ENCODE results near the gene RNU2-1. TPM values are rescaled to one million over a fixed set of nuclear protein-coding genes. Genes with fewer than 3 reads are reported as not detected.

The RNU2-1 gene
- total RNA-seq, 1 experiment from 2014 or later, result 6,186 TPM

DNA sequence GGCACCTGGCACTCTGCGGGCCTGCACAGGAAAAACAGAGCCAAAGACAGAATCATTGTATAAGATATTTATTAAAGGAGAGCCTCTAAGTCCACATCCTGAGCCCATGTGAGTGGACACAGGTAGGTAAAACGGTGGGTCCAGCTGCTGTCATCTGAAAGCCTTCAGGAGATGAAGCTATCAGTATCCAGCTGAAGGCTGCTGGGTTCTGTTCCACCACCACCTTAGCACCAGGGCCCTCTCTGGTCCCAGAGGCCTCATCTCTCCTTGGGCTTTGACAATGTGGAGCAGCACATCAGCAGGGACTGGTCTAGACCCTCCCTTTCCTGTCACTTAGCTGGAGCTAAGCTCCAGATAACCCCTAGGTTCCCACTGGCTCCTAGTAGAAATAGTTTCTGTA, 14.8 kb downstream of the RNU2-1 start:
- Histone ChIP-seq H3K56ac (ENCODE audit: insufficient read length, low read depth, low read length) (no peak overlapping the region), H3K23ac (ENCODE audit: insufficient read length, low read depth, low read length) (no peak overlapping the region), H3K9ac (ENCODE audit: extremely low read depth, insufficient read length, low read length) (no peak overlapping the region), H2BK15ac (ENCODE audit: low read depth, low read length) (no peak overlapping the region), H3K27ac (ENCODE audit: insufficient read length, low read depth, low read length) (no peak overlapping the region), H3K14ac (ENCODE audit: insufficient read depth, low read length) (no peak overlapping the region), H2AFZ (ENCODE audit: low read length) (no peak overlapping the region), H3K23me2 (ENCODE audit: insufficient read length, low read depth, low read length, poor library complexity, severe bottlenecking) (no peaks in the 10 kb centered on the region), H3T11ph (ENCODE audit: low read length) (no peak overlapping the region), H3K4me1 (ENCODE audit: insufficient read depth, low read length) (no peaks in the 10 kb centered on the region; the same call in 1 of the 2 replicates), H3K4me2 (ENCODE audit: insufficient read depth, insufficient read length, low read length) (no peak overlapping the region), H3K27me3 (ENCODE audit: insufficient read depth, low read length) (no peaks in the 10 kb centered on the region), H3K79me1 (ENCODE audit: insufficient read depth, low read depth, low read length, poor library complexity, severe bottlenecking) (no peaks in the 10 kb centered on the region), H2BK20ac (ENCODE audit: low read depth, low read length, poor library complexity, severe bottlenecking) (no peak overlapping the region), H3K9me3 (ENCODE audit: control insufficient read depth, low read depth, low read length) (no peaks in the 10 kb centered on the region), H2AK5ac (ENCODE audit: insufficient read length, low read length) (no peak overlapping the region), H3K79me2 (ENCODE audit: insufficient read depth, low read length) (no peaks in the 10 kb centered on the region), H3K18ac (ENCODE audit: insufficient read length, low read depth, low read length) (no peak overlapping the region), H4K5ac (ENCODE audit: insufficient read length, low read depth, low read length) (no peak overlapping the region), H4K91ac (ENCODE audit: insufficient read length, low read depth, low read length) (no peak overlapping the region), H3K4ac (ENCODE audit: low read depth, low read length) (no peak overlapping the region), H4K20me1 (ENCODE audit: control insufficient read depth, insufficient read depth, insufficient read length) (no peaks in the 10 kb centered on the region), H4K8ac (replicated peaks; ENCODE audit: insufficient read length, low read depth, low read length) (no peak overlapping the region), H2BK5ac (ENCODE audit: insufficient read length, low read length) (no peak overlapping the region), H2BK12ac (ENCODE audit: insufficient read length, low read depth, low read length) (no peak overlapping the region), H2BK120ac (ENCODE audit: low read depth, low read length, poor library complexity, severe bottlenecking) (no peak overlapping the region)
- peaks cover 1 to 12% (median 8%) of the 10 kb centered on the region in 3 experiments; a peak in 6 of 7 replicates for H3K36me3 Mint-ChIP-seq (ENCODE audit: insufficient read depth in 1 of 3, low read depth in 3 of 3)
- DNase-seq, result no peak
- peaks cover 0 to 2% of the 10 kb centered on the region in 2 experiments; a peak in 1 of 4 replicates for H3K4me1 Mint-ChIP-seq
- no peak overlapping the region; a peak in 1 of 7 replicates for H3K27ac Mint-ChIP-seq
- WGBS (ENCODE audit: extremely low coverage, insufficient read length, low lambda C conversion rate), result no CpG with 5 or more reads among the region's 2 CpGs
- no peaks in the 10 kb centered on the region for H3K27me3 Mint-ChIP-seq (ENCODE audit: low read depth)
- no peak overlapping the region for H3K4me3 Mint-ChIP-seq
- TF ChIP-seq, protein P1, sequence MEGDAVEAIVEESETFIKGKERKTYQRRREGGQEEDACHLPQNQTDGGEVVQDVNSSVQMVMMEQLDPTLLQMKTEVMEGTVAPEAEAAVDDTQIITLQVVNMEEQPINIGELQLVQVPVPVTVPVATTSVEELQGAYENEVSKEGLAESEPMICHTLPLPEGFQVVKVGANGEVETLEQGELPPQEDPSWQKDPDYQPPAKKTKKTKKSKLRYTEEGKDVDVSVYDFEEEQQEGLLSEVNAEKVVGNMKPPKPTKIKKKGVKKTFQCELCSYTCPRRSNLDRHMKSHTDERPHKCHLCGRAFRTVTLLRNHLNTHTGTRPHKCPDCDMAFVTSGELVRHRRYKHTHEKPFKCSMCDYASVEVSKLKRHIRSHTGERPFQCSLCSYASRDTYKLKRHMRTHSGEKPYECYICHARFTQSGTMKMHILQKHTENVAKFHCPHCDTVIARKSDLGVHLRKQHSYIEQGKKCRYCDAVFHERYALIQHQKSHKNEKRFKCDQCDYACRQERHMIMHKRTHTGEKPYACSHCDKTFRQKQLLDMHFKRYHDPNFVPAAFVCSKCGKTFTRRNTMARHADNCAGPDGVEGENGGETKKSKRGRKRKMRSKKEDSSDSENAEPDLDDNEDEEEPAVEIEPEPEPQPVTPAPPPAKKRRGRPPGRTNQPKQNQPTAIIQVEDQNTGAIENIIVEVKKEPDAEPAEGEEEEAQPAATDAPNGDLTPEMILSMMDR (conservative IDR thresholded peaks at IDR 0.05), result no peak
- no peaks in the 10 kb centered on the region for H3K9me3 Mint-ChIP-seq

All from H9 (cell line).